SK-N-MC (cell line): ENCODE data around the gene INPP1.

ENCODE experiments used
- DNase-seq: peaks from one replicate; pipeline ENCODE4 v3.0.0-alpha.2; 2011; ENCODE audit warnings: low read depth, low spot score
- H3K27ac ChIP-seq: fragments of 200-600 bp; sonication (generic); 2 replicates; pipeline ENCODE4 v1.5.1; 2016; ENCODE audit warnings: mixed run types
- H3K36me3 ChIP-seq: fragments of 200-600 bp; sonication (generic); 2 replicates; pipeline ENCODE4 v1.6.1; 2017; ENCODE audit warnings: antibody characterized with exemption, low read length, mixed read lengths; ENCODE audit not compliant: insufficient read depth
- H3K4me3 ChIP-seq: fragments of 200-600 bp; sonication (generic); 2 replicates; pipeline ENCODE4 v1.5.1; 2016
- H3K9ac ChIP-seq: fragments of 200-600 bp; sonication (generic); 2 replicates; pipeline ENCODE4 v1.8.0; 2017; ENCODE audit warnings: mixed run types, mixed read lengths; ENCODE audit not compliant: insufficient read length
- H3K9me3 ChIP-seq: fragments of 200-600 bp; sonication (generic); 2 replicates; pipeline ENCODE4 v1.6.1; 2017; ENCODE audit warnings: low read depth, mild to moderate bottlenecking, antibody characterized with exemption, low read length, moderate library complexity, mixed read lengths
- EZH2 ChIP-seq: fragments of 200-600 bp; sonication (generic); IDR thresholded peaks from one replicate; pipeline ENCODE4 v1.6.1; 2017; ENCODE audit warnings: antibody characterized with exemption
- FOXP2 ChIP-seq: optimal IDR thresholded peaks from 2 replicates; pipeline ENCODE3; 2011; ENCODE audit warnings: mild to moderate bottlenecking, moderate library complexity; ENCODE audit not compliant: insufficient read depth; ENCODE audit errors: extremely low read length, control extremely low read depth
- POLR2AphosphoS5 ChIP-seq: IDR thresholded peaks from 2 replicates; pipeline ENCODE4 v1.6.1; 2012; ENCODE audit warnings: mild to moderate bottlenecking, low read depth, low read length, borderline replicate concordance

Gene INPP1

GRCh38 chr2:190405995-190406394, 62.6 kb downstream of the INPP1 start:
- H3K36me3 ChIP-seq = no peaks in the 10 kb centered on the region
- H3K9me3 ChIP-seq = no peaks in the 10 kb centered on the region
- H3K27ac ChIP-seq = no peak overlapping the region
- TF ChIP-seq FOXP2 = no peak
- TF ChIP-seq EZH2 = no peak
- no peak for TF ChIP-seq POLR2AphosphoS5
- H3K4me3 ChIP-seq = no peak overlapping the region
- no peak overlapping the region for H3K9ac ChIP-seq
- no peak for DNase-seq

- H3K9me3 ChIP-seq = no peaks in the 10 kb centered on the region
- no peak for DNase-seq
- no peak overlapping the region for H3K27ac ChIP-seq
- H3K36me3 ChIP-seq = no peaks in the 10 kb centered on the region
- TF ChIP-seq EZH2 = no peak
- H3K4me3 ChIP-seq = peak overlapping the region; percentile 82; the same call in 1 of the 2 replicates
- no peak overlapping the region for H3K9ac ChIP-seq
These were observed 63.4 kb downstream of the INPP1 start for GRCh38 chr2:190406805-190407204.

- no peaks in the 10 kb centered on the region for H3K36me3 ChIP-seq
- no peak overlapping the region for H3K27ac ChIP-seq
- H3K9me3 ChIP-seq = no peaks in the 10 kb centered on the region
- no peak for TF ChIP-seq POLR2AphosphoS5
- no peak overlapping the region for H3K9ac ChIP-seq
- peak overlapping the region; percentile 82 for H3K4me3 ChIP-seq
- DNase-seq = no peak
These were observed 63.9 kb downstream of the INPP1 start for GRCh38 chr2:190407246-190407661.

GRCh38 chr2:190407662-190408537, 64.5 kb downstream of the INPP1 start, which contains the start of gene MFSD6:
Gene MFSD6, plus strand, starts transcription at chr2:190408355. Its CDS starts 27,675 bp downstream, at chr2:190436030.
- no peak for DNase-seq
- TF ChIP-seq POLR2AphosphoS5 (no peak), FOXP2 (no peak), EZH2 (no peak)
- H3K4me3 ChIP-seq = peak within 1 kb of the TSS; percentile 82
- peak within 1 kb of the TSS; percentile 43 for H3K9ac ChIP-seq
- H3K36me3 ChIP-seq = no peaks in the 10 kb centered on the region
- H3K27ac ChIP-seq = no peak within 1 kb of the TSS
- no peaks in the 10 kb centered on the region for H3K9me3 ChIP-seq

- TF ChIP-seq POLR2AphosphoS5 (no peak), FOXP2 (no peak), EZH2 (no peak)
- no peak for DNase-seq
- no peaks in the 10 kb centered on the region for H3K9me3 ChIP-seq
- H3K9ac ChIP-seq = peak overlapping the region; percentile 43
- no peak overlapping the region for H3K27ac ChIP-seq
- no peaks in the 10 kb centered on the region for H3K36me3 ChIP-seq
- H3K4me3 ChIP-seq = peak overlapping the region; percentile 82
These were observed 65.3 kb downstream of the INPP1 start for GRCh38 chr2:190408538-190409271.

DNA sequence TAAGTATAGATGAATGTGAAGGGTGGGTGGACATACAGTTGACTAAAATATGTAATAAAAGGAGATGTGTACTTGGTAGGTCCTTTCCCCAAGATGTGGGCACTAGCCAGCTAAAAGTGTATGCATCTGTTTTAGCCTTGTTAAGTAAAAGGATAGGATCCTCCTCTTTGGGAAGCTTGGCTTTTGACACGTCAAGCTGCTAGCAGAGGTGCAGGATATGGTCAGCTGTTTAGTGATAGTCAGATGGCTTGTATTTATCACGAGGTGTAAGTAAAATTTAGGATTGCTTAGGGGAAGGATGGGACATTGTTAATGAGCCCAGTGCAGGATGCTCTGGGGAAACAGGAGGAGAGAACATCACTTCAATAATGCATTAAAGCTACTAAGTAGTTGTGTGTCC, 66.2 kb downstream of the INPP1 start:
- Histone ChIP-seq H3K9ac (no peak overlapping the region), H3K4me3 (no peak overlapping the region), H3K27ac (no peak overlapping the region), H3K9me3 (no peaks in the 10 kb centered on the region), H3K36me3 (no peaks in the 10 kb centered on the region)
- TF ChIP-seq FOXP2 (no peak), POLR2AphosphoS5 (no peak), EZH2 (no peak)
- no peak for DNase-seq

- Histone ChIP-seq H3K27ac (no peak overlapping the region), H3K9ac (no peak overlapping the region), H3K4me3 (no peak overlapping the region), H3K36me3 (no peaks in the 10 kb centered on the region), H3K9me3 (no peaks in the 10 kb centered on the region)
- TF ChIP-seq EZH2 = no peak
- DNase-seq = no peak
These were observed 66.8 kb downstream of the INPP1 start for GRCh38 chr2:190410166-190410565.

DNA sequence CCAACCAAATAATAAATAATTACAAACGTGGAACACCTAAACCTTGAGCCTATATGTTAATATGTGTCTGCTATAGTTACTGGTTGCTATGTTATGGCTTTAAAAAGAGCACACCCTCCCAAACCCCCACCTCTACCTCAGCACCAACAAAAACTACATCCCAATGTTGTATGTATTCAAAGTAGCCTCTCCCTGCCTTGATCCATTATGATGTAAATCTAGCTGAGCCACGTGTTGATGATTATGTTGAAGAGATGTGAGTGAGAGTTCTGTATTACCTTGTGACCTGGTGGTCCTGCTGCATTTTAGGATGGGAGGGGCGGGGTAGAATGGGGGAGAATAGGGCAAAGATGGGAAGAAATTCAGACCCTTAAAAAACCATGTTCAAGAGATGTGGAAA, 69.6 kb downstream of the INPP1 start:
- Histone ChIP-seq H3K36me3 (no peaks in the 10 kb centered on the region), H3K9ac (no peak overlapping the region), H3K27ac (no peak overlapping the region), H3K4me3 (no peak overlapping the region), H3K9me3 (no peaks in the 10 kb centered on the region)
- TF ChIP-seq EZH2 = no peak
- no peak for TF ChIP-seq POLR2AphosphoS5
- no peak for TF ChIP-seq FOXP2
- no peak for DNase-seq
